ENCODE results near the gene RGS17. TPM values are rescaled to one million over a fixed set of nuclear protein-coding genes. Genes with fewer than 3 reads are reported as not detected.

The RGS17 gene
- total RNA-seq, 4 donors from 2014 or later, result 1.2 to 18.6 (median 3.4) TPM

DNA sequence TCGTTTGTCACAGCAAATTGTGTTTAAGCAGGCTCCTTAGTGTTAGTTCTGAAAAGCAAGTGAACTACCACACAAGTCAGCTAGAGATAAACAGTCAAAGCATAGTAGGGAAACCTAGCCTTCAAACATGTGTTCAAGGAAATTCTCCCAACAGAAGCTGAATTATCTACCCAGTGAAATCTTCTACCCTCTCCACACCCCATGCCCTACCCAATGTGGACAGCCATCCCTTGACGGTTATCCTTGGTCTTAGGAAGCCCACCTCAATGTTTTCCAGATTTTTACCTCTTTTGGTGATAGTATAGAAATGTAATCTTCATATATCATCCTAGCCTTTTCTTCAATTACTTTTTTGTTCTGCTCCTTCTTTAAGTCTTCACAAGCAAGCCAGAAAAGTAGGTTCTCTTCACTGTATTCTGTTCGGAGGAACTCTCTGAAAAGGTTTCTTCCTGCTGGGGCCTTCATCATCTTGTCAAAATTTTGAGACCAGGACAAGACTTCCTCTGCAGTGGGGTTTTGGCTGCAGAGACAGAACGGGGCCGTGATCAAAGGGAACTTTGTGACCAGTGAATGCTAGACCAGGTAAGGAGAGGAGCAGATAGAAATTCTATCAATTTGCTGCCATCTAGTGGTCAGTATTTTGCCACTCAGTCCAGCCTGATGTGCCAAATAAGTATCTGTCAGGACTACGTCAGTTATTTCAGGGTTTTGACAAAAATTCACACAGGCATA is 106.9 kb downstream of the RGS17 start:
- TF ChIP-seq POLR2A (IDR thresholded peaks at IDR 0.05), result no peak
- TF ChIP-seq, protein P1, sequence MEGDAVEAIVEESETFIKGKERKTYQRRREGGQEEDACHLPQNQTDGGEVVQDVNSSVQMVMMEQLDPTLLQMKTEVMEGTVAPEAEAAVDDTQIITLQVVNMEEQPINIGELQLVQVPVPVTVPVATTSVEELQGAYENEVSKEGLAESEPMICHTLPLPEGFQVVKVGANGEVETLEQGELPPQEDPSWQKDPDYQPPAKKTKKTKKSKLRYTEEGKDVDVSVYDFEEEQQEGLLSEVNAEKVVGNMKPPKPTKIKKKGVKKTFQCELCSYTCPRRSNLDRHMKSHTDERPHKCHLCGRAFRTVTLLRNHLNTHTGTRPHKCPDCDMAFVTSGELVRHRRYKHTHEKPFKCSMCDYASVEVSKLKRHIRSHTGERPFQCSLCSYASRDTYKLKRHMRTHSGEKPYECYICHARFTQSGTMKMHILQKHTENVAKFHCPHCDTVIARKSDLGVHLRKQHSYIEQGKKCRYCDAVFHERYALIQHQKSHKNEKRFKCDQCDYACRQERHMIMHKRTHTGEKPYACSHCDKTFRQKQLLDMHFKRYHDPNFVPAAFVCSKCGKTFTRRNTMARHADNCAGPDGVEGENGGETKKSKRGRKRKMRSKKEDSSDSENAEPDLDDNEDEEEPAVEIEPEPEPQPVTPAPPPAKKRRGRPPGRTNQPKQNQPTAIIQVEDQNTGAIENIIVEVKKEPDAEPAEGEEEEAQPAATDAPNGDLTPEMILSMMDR (IDR thresholded peaks at IDR 0.05), result peak; percentile 39 to 79 (median 58)
- H3K27me3 ChIP-seq, result no peaks in the 10 kb centered on the region
- WGBS, 2 donors, result 48 to 52% methylated on average over 6 of the region's 6 CpGs
- H3K4me1 ChIP-seq, result no peaks in the 10 kb centered on the region
- DNase-seq, result peak; percentile 18 to 23
- no peak overlapping the region for H3K4me3 ChIP-seq (replicated peaks in 1 of 3)
- H3K9me3 ChIP-seq, result no peaks in the 10 kb centered on the region
- no peak overlapping the region for H3K27ac ChIP-seq
- intact Hi-C loops (cut with DNase I), result loop anchor here (5.0 kb wide), 1 partner anchor 162 kb away; no protein-coding TSS in a partner anchor
- H3K36me3 ChIP-seq, result no peaks in the 10 kb centered on the region

DNA sequence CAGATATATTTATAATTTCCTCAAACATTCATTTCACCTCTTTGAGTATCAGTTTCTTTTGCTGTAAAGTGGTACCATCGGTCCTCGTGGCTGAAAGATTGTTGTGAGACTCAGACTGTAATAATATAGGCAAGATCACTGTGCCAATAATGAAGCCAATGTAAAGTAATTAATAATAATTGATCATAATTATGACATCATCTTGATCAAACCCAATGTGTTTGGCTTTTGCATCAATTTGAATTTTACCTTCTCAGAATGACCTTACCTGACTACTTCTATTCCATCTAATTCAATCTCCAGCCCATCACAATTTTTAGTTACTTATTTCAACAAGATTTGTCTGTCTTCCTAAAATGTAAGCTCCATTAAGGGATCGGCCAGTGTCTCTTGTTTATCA is 112.7 kb downstream of the RGS17 start:
- no peak overlapping the region for H3K27ac ChIP-seq
- no peaks in the 10 kb centered on the region for H3K36me3 ChIP-seq
- TF ChIP-seq, protein P1 (IDR thresholded peaks at IDR 0.05), result no peak
- no peak for TF ChIP-seq POLR2A (IDR thresholded peaks at IDR 0.05)
- WGBS, 2 donors, result 94 to 97% methylated on average over 3 of the region's 3 CpGs
- intact Hi-C loops (cut with DNase I), result no loop called here
- no peaks in the 10 kb centered on the region for H3K4me1 ChIP-seq
- H3K27me3 ChIP-seq, result no peaks in the 10 kb centered on the region
- DNase-seq, result no peak
- no peaks in the 10 kb centered on the region for H3K9me3 ChIP-seq
- no peak overlapping the region for H3K4me3 ChIP-seq (replicated peaks in 1 of 3)

DNA sequence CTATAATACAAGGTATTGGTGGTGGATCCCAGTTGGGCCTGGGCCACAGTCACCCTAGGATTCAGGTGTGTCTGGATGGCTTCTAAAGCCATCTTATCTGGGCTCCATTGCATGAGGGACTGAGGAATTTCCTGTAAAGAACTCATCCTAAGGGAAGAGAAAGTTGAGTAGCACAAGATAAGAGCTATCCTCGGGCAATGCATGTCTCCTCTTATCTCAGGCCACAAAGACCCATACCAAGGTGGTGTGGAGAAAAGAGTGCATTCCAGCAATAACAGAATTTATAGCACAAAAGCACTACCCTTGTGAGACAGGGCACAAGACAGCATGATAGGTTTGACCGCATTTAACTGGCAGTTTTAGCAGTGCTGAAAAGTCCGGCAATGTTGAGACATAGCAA is 114.2 kb downstream of the RGS17 start:
- H3K27me3 ChIP-seq, result no peaks in the 10 kb centered on the region
- no peak for DNase-seq
- H3K27ac ChIP-seq, result no peak overlapping the region
- WGBS, 2 donors, result 88 to 93% methylated on average over 3 of the region's 3 CpGs
- no peak overlapping the region for H3K4me3 ChIP-seq (replicated peaks in 1 of 3)
- no peaks in the 10 kb centered on the region for H3K4me1 ChIP-seq
- intact Hi-C loops (cut with DNase I), result no loop called here
- no peaks in the 10 kb centered on the region for H3K9me3 ChIP-seq
- TF ChIP-seq, protein P1 (IDR thresholded peaks at IDR 0.05), result no peak
- no peak for TF ChIP-seq POLR2A (IDR thresholded peaks at IDR 0.05)
- H3K36me3 ChIP-seq, result no peaks in the 10 kb centered on the region

DNA sequence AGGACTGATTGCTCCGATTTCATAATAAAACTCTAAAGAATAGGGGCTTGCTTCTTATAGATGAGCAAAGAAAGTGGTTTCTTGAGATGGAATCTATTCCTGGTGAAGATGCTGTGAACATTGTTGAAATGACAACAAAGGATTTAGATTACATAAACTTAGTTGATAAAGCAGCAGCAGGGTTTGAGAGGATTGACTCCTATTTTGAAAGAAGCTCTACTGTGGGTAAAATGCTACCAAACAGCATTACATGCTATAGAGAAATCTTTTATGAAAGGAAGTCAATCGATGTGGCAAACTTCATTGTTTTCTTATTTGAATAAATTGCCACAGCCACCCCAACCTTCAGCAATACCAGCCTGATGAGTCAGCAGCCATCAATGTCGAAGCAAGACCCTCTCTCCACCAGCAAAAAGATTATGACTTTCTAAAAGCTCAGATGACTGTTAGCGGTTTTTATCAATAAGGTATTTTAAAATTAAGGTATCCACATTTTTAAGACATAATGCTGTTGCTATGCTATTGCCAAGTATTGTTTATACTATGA is 115.9 kb downstream of the RGS17 start:
- 94% methylated on average over 4 of the region's 4 CpGs for WGBS, 2 donors
- TF ChIP-seq POLR2A (IDR thresholded peaks at IDR 0.05), result no peak
- TF ChIP-seq, protein P1 (IDR thresholded peaks at IDR 0.05), result no peak

DNA sequence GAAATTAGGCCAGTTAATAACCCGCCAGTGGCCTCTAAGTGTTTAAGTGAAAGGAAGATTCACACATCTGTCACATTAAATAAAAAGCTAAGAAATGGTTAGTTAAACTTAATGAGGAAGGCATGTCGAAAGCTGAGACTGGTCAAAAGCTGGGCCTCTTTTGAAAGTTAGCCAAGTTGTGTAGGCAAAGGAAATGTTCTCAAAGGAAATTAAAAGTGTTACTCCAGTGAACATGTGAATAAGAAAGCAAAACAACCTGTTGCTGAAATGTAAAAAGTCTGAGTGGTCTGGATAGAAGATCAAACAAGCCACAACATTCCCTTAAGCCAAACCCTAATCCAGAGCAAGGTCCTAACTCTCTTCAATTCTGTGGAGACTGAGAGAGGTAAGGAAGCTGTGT is 117.6 kb downstream of the RGS17 start:
- no peaks in the 10 kb centered on the region for H3K9me3 ChIP-seq
- TF ChIP-seq, protein P1 (IDR thresholded peaks at IDR 0.05), result no peak
- no peak for TF ChIP-seq POLR2A (IDR thresholded peaks at IDR 0.05)
- H3K4me1 ChIP-seq, result no peaks in the 10 kb centered on the region
- intact Hi-C loops (cut with DNase I), result no loop called here
- H3K36me3 ChIP-seq, result no peaks in the 10 kb centered on the region
- H3K27ac ChIP-seq, result no peak overlapping the region
- DNase-seq, result no peak
- no peaks in the 10 kb centered on the region for H3K27me3 ChIP-seq
- WGBS, 2 donors, result 69 to 70% methylated on average over 2 of the region's 2 CpGs
- H3K4me3 ChIP-seq (replicated peaks in 1 of 3), result no peak overlapping the region

More for the DNA sequence above, 115.9 kb downstream of the RGS17 start:
- no peaks in the 10 kb centered on the region for H3K9me3 ChIP-seq
- no peaks in the 10 kb centered on the region for H3K4me1 ChIP-seq
- no peak overlapping the region for H3K27ac ChIP-seq
- H3K27me3 ChIP-seq, result no peaks in the 10 kb centered on the region
- H3K4me3 ChIP-seq (replicated peaks in 1 of 3), result no peak overlapping the region
- no peaks in the 10 kb centered on the region for H3K36me3 ChIP-seq
- intact Hi-C loops (cut with DNase I), result no loop called here
- DNase-seq, result no peak

All from thyroid gland (tissue), 4 donors.